Mammary epithelial cell (primary cell): ENCODE results near the gene PARD3.

Experiments
- CTCF ChIP-seq, 2 donors: IDR thresholded peaks in 1 of 2; conservative IDR thresholded peaks in 1 of 2; 2 replicates each; pipeline ENCODE4 v1.5.1; 2011 to 2012; ENCODE audit warnings: inconsistent platforms in 2 of 2, low read length in 2 of 2, mild to moderate bottlenecking in 2 of 2, control low read depth in 1 of 2, low read depth in 1 of 2; ENCODE audit not compliant: insufficient read depth in 1 of 2; ENCODE audit errors: extremely low read depth in 1 of 2
- EZH2 ChIP-seq: IDR thresholded peaks from 2 replicates; pipeline ENCODE4 v1.6.1; 2012; ENCODE audit warnings: low read length, inconsistent platforms, borderline replicate concordance

GRCh38 chr10:34557173-34557572, 257.9 kb downstream of the PARD3 start:
- no peak for TF ChIP-seq CTCF (conservative IDR thresholded peaks at IDR 0.05 in 1 of 2, IDR thresholded peaks at IDR 0.05 in 1 of 2; ENCODE audit: extremely low read depth in 1 of 2, insufficient read depth in 1 of 2, low read depth in 1 of 2, low read length in 2 of 2)
- no peak for TF ChIP-seq EZH2
